Ovary (tissue), 9 donors: ENCODE data around the gene ATP5F1E. TPM values are rescaled to one million over a fixed set of nuclear protein-coding genes. Genes with fewer than 3 reads are reported as not detected.

Experiments used
- DNase-seq, 5 donors: peaks; one replicate each; pipeline ENCODE4 v3.0.0-alpha.2; 2019 to 2020
- H3K27ac ChIP-seq, 2 donors: fragments of 200-600 bp; one replicate each; pipeline versions ENCODE4 v1.5.1 to v1.8.0; 2019 to 2022
- H3K27me3 ChIP-seq: fragments of 200-600 bp; one replicate; pipeline ENCODE4 v1.8.0; 2022
- H3K36me3 ChIP-seq: fragments of 200-600 bp; sonication (generic); one replicate; pipeline ENCODE4 v1.5.1; 2019
- H3K4me1 ChIP-seq: one replicate; pipeline ENCODE4 v1.8.1; 2013; ENCODE audit warnings: mild to moderate bottlenecking, moderate library complexity; ENCODE audit not compliant: insufficient read depth
- H3K4me3 ChIP-seq: fragments of 200-600 bp; sonication (generic); one replicate; pipeline ENCODE4 v1.5.1; 2017
- H3K9me3 ChIP-seq, 2 donors: fragments of 200-600 bp in 1 of 2; sonication (generic) in 1 of 2; one replicate each; pipeline versions ENCODE4 v1.5.1 to v1.8.1; 2013 to 2019; ENCODE audit warnings: mild to moderate bottlenecking in 1 of 2, moderate library complexity in 1 of 2
- CTCF ChIP-seq, 3 donors: fragments of 450-650 bp in 2 of 3; fragments of 200-600 bp in 1 of 3; IDR thresholded peaks; one replicate each; pipeline versions ENCODE4 v1.5.1 to v1.8.0; 2016 to 2022; ENCODE audit warnings: antibody characterized with exemption in 3 of 3, mild to moderate bottlenecking in 1 of 3
- EP300 ChIP-seq: sonication (generic); formaldehyde crosslinking; IDR thresholded peaks from one replicate; pipeline ENCODE4 v1.6.1; 2017; ENCODE audit warnings: antibody characterized with exemption
- POLR2A ChIP-seq: fragments of 450-650 bp; IDR thresholded peaks from one replicate; pipeline ENCODE4 v1.6.1; 2017; ENCODE audit warnings: antibody characterized with exemption, mild to moderate bottlenecking, moderate library complexity
- WGBS, 3 donors: extraction: QIAGEN DNeasy Blood & Tissue Kit in 1 of 3; methylation state at CpG; one replicate each; pipeline versions ENCODE4 v1.1.5 to v1.1.7; 2013 to 2017; 5-methylcytosine and 5-hydroxymethylcytosine counted together
- intact Hi-C, 4 donors: fragments of 100-400 bp; cut with DNase I; formaldehyde crosslinking; loops; one replicate each; pipeline versions ENCODE4 v1.11.0 to v1.15.1; 2022 to 2023
- polyA plus RNA-seq, 2 donors: library from polyadenylated mRNA; stranded (reverse); fragments of 200-250 nt in 1 of 2; fragments of 350-450 nt in 1 of 2; fragmentation: Illumina TruSeq in 1 of 2; extraction: RNeasy Lipid Tissue Mini Kit (QIAGEN cat#74804) in 1 of 2; gene quantifications; one replicate each; pipeline ENCODE4 v1.2.3, GENCODE V29; 2013 to 2014
- total RNA-seq, 7 donors: library from RNA; depleted of rRNA in 2 of 7; stranded (reverse); fragments of >200 nt in 2 of 7; fragmentation: NEBNext Ultra II Directional in 3 of 7; extraction: Animal tissue kit (Norgen Biotek cat#: 25700) in 3 of 7; gene quantifications; one replicate each; pipeline versions ENCODE4 v1.1.0 to v1.2.4, GENCODE V29; 2016 to 2023
- donor health status: DM: no; HTN: no; CAD: no; lungs with moderate emphysema.
- donor health status: DM: no; HTN: no; CAD: no.
- donor health status: Bipolar disorder and iron deficiency.
- donor health status: DM: yes; HTN: yes; CAD: no.
- donor health status: DM: no; HTN: no; CAD: no.
- donor health status: DM: yes; HTN: yes; CAD: no.

The ATP5F1E gene
- total and polyA plus RNA-seq, 9 donors = 23.2 to 73.1 (median 45.4) TPM

GRCh38 chr20:58994390-58995159 is 37.6 kb downstream of the ATP5F1E start:
- H3K4me1 ChIP-seq = no peaks in the 10 kb centered on the region
- DNase-seq = no peak

GRCh38 chr20:58993332-58994248 is 38.5 kb downstream of the ATP5F1E start:
- no peak for DNase-seq
- H3K36me3 ChIP-seq = no peaks in the 10 kb centered on the region

More at GRCh38 chr20:58994390-58995159, 37.6 kb downstream of the ATP5F1E start:
- 70 to 80% (median 79%) methylated on average over 17 of the region's 17 CpGs for WGBS, 3 donors
- H3K36me3 ChIP-seq = no peaks in the 10 kb centered on the region
- H3K9me3 ChIP-seq = no peaks in the 10 kb centered on the region
- no peak overlapping the region for H3K27ac ChIP-seq
- H3K4me3 ChIP-seq = no peak overlapping the region
- intact Hi-C loops = loop anchor here in 1 of 4 donors (5.0 kb wide), 1 partner anchor 57 kb away; no protein-coding TSS in a partner anchor
- no peak for TF ChIP-seq CTCF (IDR thresholded peaks at IDR 0.05)
- TF ChIP-seq POLR2A = no peak
- no peak for TF ChIP-seq EP300
- H3K27me3 ChIP-seq = no peaks in the 10 kb centered on the region

GRCh38 chr20:58992911-58993310 is 39.2 kb downstream of the ATP5F1E start:
- DNase-seq = no peak

More at GRCh38 chr20:58993332-58994248, 38.5 kb downstream of the ATP5F1E start:
- Histone ChIP-seq H3K27ac (no peak overlapping the region), H3K27me3 (no peaks in the 10 kb centered on the region), H3K4me3 (no peak overlapping the region), H3K4me1 (no peaks in the 10 kb centered on the region), H3K9me3 (no peaks in the 10 kb centered on the region)
- TF ChIP-seq POLR2A = no peak
- TF ChIP-seq EP300 = no peak
- no peak for TF ChIP-seq CTCF (IDR thresholded peaks at IDR 0.05)
- intact Hi-C loops = no loop called here
- 82 to 84% (median 83%) methylated on average over 23 of the region's 23 CpGs for WGBS, 3 donors

More at GRCh38 chr20:58992911-58993310, 39.2 kb downstream of the ATP5F1E start:
- Histone ChIP-seq H3K27me3 (no peaks in the 10 kb centered on the region), H3K4me3 (no peak overlapping the region), H3K9me3 (no peaks in the 10 kb centered on the region), H3K4me1 (no peaks in the 10 kb centered on the region), H3K36me3 (no peaks in the 10 kb centered on the region), H3K27ac (no peak overlapping the region)
- TF ChIP-seq CTCF (IDR thresholded peaks at IDR 0.05) = no peak
- no peak for TF ChIP-seq POLR2A
- no peak for TF ChIP-seq EP300
- intact Hi-C loops = no loop called here
- 89 to 92% (median 90%) methylated on average over 3 of the region's 3 CpGs for WGBS, 3 donors
